GM23248 (cell line): Measurements from ENCODE around the gene PYGB.

Source experiments
- EZH2 ChIP-seq: fragments of 200-600 bp; sonication (generic); IDR thresholded peaks from 2 replicates; pipeline ENCODE4 v1.6.1; 2018; ENCODE audit warnings: antibody characterized with exemption, mild to moderate bottlenecking; ENCODE audit not compliant: insufficient read depth, poor library complexity, severe bottlenecking
- EZH2phosphoT487 ChIP-seq: fragments of 200-600 bp; sonication (generic); IDR thresholded peaks from 2 replicates; pipeline ENCODE4 v1.6.1; 2018; ENCODE audit warnings: antibody characterized with exemption, moderate library complexity, mild to moderate bottlenecking, low read depth; ENCODE audit not compliant: insufficient read depth

GRCh38 chr20:25274891-25275812, 27.3 kb downstream of the PYGB start:
- TF ChIP-seq EZH2 (no peak), EZH2phosphoT487 (no peak)
